GM12875 (cell line): ENCODE results near the gene ABHD16B.

Source experiments
- H3K4me3 ChIP-seq: one replicate; pipeline ENCODE4 v1.5.1; 2011; ENCODE audit warnings: low read depth, low read length, control low read depth
- CTCF ChIP-seq: IDR thresholded peaks from 2 replicates; pipeline ENCODE4 v1.5.1; 2011; ENCODE audit warnings: low read depth, mild to moderate bottlenecking, control low read depth, inconsistent platforms, low read length, moderate library complexity, borderline replicate concordance; ENCODE audit not compliant: insufficient read depth

Gene ABHD16B

DNA sequence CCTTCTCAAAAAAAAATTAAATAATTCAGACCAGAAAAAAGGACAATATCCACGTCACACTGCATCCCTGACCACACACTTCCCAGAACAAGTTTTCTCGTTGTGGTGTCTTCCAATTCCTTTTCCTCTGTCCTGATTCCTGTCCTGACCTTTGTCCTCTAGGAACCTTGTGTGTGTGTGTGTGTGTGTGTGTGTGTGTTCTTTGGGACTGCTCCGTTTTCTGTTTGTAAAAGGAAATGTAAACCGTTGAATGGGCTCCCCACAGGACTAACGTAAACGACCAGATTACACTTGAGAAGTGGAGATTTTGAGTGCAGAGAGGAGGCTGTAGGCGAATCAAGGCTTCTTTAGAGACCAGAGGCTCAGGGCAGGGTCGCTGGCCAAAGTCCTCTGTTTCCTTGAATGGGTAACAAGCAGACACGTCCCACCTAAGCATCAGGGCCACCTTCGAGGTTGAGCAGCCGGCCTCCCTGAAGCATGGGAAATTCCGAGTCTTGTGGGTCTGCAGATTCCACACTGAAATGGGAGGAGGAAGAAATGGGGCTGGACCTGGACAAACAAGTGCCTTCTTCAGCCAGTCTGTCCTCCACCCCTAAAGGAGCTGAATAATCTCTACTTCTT is 37.5 kb upstream of the ABHD16B start:
- TF ChIP-seq CTCF, result no peak
- H3K4me3 ChIP-seq, result no peak overlapping the region

DNA sequence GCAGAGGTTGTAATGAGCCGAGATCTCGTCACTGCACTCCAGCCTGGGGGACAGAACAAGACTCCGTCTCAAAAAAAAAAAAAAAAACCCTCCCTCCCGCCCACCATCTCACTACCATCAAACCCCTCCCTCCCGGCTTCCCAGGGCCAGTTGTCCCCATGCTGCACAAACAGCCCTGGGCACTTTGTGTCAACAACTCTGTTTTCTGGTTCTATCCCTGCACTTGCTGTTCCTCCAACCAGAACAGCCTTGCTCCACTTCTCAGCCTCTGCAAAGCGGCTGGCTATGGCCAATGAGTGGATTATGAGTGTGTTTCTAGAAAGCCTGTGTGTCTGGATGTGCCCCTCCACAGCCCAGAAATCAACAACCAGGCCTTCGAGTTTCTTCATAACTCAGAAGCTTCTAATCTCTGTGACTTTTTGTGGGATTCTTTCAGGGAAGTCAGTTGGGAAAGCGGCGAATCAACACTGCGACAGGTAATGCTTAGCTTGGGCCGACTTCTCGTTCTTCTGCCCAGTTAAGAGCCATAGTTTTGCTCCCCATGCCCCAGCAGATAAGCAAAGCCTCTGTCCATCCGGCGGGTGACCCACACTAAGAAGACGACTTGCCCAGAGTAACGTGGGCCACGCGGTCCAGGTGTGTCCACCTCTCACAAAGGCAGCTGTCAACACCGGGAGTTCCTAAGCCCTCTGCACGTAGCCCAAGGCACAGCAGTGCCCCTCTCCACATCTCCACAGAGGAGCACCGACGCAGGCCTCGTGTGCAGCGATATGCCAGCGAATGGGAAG is 35.8 kb upstream of the ABHD16B start:
- no peak for TF ChIP-seq CTCF
- no peak overlapping the region for H3K4me3 ChIP-seq

- no peak overlapping the region for H3K4me3 ChIP-seq
- no peak for TF ChIP-seq CTCF
Measured at GRCh38 chr20:63826753-63827152, 34.5 kb upstream of the ABHD16B start.

DNA sequence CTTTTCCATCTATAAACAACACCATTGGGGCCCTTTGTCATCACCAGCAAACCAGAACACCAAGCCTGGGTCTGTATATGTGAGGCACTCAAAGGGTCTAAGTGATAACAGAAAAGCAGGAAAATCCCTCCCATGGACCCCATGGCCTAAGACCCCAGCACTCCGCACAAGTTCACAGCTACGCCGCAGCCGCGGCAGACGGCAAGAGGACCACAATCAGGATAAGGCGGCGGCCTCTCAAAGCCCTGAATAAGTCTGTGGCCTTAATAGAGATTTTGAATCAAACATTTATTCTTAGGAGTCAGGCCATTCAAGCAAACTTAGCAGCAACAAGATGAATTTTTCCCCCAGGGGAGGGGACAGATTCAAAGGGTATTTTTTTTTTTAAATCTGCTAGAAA is 33.2 kb upstream of the ABHD16B start:
- H3K4me3 ChIP-seq, result no peak overlapping the region
- no peak for TF ChIP-seq CTCF

DNA sequence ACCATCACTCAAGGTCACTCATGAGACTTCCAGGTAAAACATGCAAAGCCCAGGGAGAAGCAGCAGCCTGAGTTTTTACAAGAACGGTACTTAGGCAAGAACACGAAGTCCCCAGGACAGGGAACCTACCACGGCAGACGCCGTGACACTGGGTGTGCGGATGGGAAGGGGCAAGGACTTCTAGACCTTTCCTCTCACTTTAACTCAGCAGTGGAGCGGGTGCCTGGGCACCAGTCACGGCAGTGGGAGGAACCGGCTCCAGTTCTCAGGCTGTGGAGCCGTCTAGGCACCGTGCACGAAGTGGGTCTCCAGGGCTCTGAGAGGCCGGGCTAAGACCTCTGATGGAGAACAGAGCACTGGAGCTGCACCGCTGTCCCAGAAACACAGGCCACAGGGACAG is 32.8 kb upstream of the ABHD16B start:
- H3K4me3 ChIP-seq, result no peak overlapping the region
- no peak for TF ChIP-seq CTCF

DNA sequence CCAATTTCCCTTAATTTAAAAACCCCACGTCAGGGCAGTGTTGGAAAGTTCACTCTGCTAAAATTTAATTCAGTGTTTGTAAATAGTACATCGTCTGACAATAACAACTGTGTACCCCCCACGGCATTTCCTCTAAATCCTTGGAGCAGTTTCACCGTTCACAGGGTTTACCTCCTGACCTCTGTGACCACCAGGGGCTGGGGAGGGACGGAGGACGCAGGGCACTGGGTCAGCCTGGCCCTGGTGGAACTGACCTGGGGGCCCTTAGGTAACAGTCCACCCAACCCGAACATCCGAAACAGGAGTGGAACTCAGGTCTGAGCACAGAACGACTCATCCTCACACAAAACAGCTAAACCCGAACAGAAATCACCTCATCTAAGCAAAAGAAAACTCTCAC is 32.3 kb upstream of the ABHD16B start:
- H3K4me3 ChIP-seq, result no peak overlapping the region
- no peak for TF ChIP-seq CTCF

GRCh38 chr20:63829603-63829944 is 31.7 kb upstream of the ABHD16B start:
- H3K4me3 ChIP-seq, result no peak overlapping the region
- no peak for TF ChIP-seq CTCF
